GM19193 (cell line): ENCODE data around the gene IYD.

ENCODE experiments used
- POLR2A ChIP-seq: IDR thresholded peaks from 4 replicates; pipeline ENCODE4 v1.6.1; 2011; ENCODE audit not compliant: insufficient read depth, insufficient read length; ENCODE audit errors: extremely low read depth

IYD gene

DNA sequence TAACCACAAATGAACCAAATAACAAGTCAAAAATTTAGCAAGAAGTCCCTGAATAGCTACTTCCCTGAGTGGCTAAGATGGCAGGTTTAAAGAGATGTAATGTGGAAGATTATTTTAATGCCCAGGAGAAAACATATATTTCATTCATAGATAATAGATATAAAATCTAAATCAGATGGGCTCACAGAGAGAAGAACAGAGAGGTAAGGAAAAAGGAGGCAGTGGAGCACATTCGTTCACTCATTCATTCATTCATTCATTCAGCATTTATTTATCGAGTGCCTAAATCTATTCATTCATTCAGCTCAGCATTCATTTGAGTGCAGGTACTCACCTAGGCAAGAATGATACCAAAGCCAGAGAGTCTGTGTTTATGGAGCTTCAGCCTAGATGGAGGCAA is 32.1 kb upstream of the IYD start:
- no peak for TF ChIP-seq POLR2A

DNA sequence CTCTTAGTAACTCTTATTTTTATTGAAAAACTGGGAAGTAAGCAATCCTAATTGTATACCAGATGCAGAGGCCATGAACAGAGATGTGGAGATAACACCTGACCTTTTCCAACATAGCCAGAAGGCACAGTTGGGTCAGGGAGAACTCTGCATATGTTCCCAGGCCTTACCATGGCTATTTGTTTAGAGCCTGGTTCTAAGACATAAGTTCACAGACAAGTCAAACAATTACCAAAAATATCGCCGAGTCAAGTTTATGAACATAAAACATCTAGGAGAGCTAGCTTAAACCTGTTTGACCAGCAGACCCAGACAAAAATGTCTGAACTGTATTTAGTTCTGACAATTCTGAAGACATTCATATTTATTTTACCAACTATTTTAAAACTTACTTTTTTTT is 26.7 kb upstream of the IYD start:
- TF ChIP-seq POLR2A = no peak

DNA sequence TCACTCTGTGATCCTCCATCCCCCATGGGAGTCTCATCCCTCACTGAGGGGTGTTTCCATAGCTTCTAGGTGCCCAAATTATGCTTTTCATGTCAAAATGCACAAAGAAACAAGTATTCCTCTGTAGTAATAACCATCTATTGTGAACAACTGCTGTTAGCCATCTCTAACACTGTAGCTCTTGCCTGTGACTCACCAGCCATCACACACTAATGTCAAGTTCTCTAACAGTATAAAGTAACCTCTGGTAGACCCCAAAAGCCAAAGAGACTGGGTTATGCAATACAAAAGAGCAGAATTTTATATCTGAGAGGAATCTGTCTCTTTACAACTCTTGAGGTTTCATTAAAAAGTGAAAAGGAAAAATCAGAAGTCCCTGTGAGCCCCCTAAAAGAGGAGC is 25.4 kb upstream of the IYD start:
- TF ChIP-seq POLR2A = no peak

DNA sequence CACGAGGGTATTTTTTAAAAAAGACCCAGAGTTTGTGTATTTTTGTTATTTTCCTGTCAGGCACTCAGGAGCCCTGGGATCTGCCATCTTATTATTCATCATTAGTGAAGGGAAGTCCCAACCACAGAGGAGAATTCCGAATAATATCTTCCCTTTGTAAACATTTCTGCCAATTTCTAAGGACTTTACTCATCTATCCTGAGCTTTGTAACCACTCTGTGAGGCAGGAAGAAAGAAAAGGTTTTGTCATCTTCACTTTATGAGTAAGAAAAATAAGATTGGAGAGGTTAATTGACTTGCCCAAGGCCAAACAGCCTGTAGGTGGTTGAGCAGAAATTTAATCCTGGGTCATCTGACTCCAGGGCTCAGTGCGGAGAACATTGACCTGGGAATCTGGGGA is 23.0 kb upstream of the IYD start:
- no peak for TF ChIP-seq POLR2A

DNA sequence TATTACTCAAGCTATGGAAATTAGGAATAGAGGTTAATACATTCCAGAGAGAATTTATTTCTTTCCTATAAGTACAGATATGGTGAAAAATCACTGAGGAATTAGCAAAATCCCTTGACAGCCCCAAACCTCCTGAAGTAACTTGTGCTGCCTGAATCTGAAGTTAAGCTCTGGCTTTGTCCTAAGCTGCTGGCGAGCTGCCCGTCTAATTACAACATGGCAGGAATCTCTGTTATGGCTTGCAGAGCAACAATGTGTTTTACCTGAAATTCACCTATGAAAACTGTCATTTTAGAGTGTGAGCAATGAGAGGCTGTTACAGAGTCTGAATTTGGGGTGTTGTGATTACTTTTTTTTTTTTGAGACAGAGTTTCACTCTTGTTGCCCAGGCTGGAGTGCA is 22.5 kb upstream of the IYD start:
- TF ChIP-seq POLR2A = no peak

DNA sequence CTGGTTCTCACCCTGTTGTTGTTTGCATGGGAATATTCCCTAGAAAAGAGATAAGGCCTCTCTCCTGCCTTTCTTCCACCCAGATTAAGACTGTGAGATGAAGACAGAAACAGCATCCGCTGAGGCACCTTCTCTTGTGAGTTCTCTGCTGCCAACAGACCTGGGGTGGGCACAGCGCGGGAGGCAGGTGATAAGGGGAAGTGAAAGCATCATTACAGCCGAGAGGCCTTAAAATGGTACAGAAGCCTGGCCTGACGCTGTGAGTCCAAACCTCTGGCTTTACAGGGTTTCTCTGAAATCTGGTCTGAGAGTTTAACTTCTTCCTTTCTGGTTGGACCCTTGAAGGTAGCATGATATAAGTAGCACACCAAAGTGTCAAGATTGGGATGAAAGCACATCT is 21.0 kb upstream of the IYD start:
- TF ChIP-seq POLR2A = no peak

DNA sequence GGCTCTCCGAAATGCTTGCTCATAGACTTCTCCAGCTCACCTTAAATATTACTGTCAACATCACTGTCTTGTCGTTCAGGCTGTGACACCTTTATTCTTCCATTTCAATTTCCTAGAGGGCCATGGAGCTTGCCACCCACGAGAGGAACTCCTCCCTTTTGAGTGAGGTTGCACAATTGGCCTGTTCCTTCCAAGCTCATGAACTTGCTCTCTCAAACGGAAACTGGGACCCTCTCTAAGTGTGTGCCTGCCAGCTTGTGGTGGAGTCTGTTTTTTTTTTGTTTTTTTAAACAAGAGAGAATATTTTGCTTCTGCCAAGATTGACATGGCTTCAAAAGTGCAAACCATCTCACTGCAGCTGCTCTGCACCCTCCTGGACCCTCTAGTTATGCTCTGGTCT is 19.3 kb upstream of the IYD start:
- no peak for TF ChIP-seq POLR2A

DNA sequence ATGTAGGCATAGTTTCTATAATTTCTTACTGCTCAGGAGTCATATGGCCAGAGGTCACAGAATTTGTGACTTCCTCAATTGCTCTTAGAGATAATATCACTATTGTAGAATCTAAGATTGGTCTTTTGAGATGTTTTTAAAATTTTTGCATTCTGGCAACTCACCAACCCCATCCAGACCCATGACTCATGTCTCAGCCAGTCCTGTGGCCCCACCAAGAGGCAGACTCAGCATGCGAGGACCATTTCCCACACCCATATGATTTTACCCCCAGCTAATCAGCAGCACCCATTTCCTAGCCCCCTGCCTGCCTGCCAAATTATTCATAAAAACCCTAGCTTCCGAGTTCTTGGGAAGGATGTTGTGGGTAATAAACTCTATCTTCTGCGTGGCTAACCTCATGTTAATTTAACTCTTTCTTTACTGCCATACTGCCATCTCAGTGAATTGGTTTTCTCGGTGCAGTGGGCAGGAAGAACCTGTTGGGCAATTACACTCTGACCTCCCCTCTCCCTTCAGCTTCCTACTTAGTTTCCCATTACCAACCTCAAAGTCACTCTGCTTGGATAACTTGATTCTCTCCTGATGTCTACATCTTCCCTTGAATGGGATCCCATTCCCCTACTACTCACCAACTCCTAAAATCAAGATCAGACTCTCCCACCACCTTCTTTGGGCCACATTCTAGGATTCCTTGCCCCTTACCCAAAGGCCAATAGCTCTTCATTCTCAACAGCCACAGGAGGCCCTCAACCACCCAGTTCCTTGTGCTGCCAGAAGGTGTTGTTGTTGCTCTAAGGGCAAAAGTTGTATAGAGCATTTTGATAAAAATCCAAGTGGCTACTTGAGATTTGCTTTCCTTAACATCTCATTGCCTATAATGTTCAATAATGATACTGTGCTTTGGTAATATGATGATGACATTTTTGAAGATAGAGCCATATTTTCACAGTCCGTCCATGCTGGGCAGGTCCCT is 16.2 kb upstream of the IYD start:
- no peak for TF ChIP-seq POLR2A

DNA sequence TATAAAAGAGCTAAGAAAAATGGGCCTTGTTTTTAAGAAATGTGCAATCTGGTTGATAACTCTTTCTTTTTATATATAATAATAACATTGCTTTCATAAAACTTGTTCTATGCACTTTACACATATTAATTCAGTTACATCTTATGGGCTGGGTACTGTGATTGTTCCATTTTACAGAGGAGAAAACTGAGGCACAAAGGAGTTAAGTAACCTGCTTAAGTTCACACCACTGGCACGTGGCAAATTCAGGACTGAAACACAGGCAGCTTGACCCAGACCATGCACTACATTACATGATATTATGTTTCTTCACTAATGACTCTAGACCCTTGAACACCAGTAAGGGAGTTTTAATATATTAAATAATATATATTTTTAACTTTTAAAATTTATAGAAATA is 15.4 kb upstream of the IYD start:
- TF ChIP-seq POLR2A = no peak

DNA sequence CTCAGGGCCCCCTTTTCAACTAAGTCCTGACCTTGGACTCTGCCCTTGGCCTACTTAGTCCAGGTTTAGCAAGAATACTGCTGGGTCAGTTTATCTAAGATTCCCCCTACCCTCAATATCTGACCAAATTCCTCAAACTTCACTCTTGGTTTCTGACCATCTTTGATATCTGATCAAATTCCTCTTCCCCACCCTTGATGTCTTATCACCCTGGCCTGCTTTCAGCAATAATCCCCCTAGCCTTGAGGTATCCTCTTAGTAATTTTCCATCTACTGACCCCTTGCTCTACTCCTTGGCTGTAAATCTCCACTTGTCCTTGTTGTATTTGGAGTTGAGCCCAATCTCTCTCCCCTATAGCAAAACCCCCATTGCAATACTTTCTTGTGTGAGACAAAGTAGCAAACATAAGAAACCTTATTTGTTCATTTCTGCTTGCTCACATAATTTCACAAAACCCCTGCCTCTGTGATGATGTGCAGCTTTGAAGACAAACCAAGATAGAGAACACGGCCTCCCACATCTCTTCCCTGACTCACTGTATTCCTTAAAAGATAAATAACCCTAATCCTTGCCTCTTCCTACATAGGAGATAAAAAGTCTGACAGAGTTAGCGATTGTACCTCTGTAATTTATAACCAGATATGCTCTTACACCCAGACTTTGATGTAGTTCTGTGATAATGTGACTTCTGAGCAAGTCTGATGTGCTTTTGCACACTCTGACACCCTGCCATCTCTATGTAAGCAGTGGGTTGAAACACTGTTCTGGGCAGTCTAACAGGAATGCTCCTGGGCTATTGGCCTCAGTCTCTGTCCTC is 13.8 kb upstream of the IYD start:
- TF ChIP-seq POLR2A = no peak

DNA sequence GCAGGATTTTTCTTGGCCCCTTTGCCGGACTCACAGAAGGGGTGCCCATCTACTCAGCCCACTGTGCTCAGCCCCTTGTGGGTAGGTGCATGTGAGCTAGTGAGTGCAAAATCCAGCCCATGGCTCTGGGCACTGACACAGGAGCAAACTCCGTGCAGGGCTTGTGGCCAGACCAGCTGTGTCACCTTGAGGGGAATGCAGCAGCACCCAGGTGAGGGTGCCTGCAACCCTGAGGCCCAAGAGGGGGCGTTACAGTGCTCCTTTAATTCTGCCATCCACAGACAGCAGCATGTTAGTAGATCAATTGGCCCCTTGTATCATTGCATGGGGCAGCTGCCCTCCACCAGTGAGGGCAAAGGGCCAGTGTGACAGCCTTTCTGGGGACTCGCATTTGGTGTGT is 12.9 kb upstream of the IYD start:
- no peak for TF ChIP-seq POLR2A

DNA sequence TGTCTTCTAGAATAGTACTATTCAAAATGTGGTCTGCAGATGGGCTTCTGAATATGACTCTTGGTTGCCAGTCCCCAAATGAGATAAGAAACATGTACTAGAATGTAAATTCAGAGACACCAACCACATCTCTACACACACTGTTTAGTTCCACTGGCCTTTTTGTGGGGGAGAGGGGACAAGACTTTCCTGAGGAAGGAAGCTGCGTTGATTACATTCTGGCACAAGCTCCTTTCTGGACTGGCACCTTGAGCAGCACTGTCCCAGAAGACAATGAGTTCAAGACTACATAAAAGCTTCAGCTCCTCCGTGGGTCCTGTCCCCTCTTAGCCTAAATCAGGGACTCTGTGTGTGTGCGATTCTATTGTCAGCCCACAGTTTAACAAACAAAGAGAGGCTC is 6.9 kb upstream of the IYD start:
- TF ChIP-seq POLR2A = no peak

DNA sequence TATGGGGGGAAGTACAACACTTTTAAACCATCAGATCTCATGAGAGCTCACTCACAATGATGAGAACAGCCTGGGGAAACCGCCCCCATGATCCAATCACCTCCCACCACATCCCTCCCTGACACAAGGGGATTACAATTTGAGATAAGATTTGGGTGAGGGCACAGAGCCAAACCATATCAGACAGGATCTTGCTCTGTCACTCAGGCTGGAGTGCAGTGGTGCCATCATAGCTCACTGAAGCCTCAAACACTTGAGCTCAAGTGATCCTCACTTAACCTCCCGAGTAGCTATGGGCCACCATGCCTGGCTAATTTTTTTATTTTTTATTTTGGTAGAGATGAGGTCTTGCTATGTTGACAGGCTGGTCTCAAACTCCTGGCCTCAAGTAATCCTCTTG is 5.1 kb upstream of the IYD start:
- TF ChIP-seq POLR2A = no peak

DNA sequence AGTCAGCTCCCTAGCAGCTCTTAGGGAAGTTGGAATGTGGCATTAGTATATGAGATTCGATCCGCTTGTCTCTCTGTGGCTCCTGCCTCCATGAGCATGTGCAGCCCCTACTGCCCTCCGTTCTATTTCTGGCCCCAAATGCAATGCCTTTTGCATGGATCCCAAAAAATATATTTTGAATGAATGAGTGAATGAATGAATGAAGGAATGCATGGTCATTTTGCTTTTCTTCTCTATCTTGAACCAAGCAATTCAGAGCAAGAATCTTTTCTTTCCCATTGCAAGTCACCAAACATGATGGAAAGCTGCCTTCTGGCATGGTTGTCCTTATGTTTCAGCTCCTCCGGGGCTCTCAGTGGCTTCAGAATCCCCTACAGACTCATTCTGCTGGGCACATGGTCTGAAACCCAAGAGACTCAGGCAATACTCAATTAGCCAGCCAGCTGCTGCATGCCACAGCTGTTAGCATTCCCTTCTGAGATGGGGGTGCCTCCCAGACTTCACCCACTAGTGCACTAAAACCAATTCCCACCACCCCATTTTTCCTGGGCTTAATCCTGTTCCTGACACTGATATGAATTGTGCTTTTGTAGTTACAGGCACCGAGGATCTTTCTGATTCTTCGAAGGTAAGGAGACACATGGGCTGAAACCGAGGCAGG is 2.6 kb upstream of the IYD start:
- no peak for TF ChIP-seq POLR2A

DNA sequence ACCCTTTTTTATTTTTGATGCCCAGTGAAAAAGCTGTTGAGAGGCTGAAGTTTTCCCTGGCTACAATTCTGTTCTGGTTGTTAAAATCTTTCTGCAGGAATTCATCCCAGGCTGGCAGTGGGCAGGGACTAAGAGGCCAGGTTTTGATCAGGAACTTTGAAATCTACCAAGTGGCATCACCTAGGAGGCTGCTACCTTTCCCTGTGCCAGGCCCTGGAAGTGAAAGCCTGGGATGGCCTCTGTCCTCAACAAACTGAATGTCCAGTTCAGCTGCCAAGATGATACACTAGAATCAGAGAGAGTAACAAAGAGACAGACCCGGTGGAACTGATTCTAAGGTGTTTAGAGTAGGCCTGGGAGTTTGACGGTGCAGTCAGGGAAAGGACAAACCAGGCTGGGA is 596 bp downstream of the IYD start:
- no peak for TF ChIP-seq POLR2A

DNA sequence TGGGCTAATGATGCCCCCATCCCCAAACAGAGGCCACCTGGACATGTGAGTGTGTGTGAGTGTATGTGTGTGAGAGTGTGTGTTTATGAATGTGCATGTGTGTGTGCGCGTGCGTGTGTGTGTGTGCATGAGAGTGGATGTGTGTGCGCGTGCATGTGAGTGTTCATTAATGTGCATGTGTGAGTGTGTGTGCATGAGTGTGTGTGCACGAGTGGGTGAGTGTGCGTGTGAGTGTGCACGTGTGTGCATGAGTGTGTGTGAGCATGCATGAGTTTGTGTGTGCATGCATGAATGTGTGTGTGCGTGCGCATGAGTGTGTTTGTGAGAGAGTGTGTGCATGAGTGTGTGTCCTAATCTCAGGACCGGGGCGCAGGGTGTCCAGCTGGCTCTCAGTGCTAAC is 1.3 kb downstream of the IYD start:
- no peak for TF ChIP-seq POLR2A

DNA sequence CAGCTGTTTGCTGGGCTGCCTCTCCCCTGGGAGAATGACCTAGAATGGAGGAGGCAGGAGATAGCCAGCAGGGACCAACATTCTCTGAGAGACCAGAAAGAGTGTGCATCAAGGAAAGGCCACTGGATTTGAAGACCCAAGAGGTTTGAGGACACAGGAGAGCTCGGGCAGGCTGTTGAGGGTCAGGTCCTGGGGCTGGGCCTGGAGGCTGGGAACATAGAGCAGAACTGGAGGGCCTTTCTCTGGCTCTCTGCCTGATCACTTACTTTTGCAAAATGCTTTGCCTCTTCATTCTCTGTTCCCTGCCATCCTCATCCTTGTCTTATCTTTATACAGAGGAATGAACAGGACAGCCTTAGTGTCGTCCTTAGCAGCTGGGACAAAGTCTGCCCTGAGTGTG is 2.5 kb downstream of the IYD start:
- no peak for TF ChIP-seq POLR2A
